Hepatocyte (in vitro differentiated cells): ENCODE results near the gene NR2E1.

Experiments used
- EZH2 ChIP-seq: fragments of 200-600 bp; sonication (generic); IDR thresholded peaks from 2 replicates; pipeline ENCODE4 v1.6.1; 2016; ENCODE audit warnings: antibody characterized with exemption, mild to moderate bottlenecking, borderline replicate concordance
- TF ChIP-seq, protein P1 (sequence below): fragments of 200-600 bp; sonication (generic); IDR thresholded peaks from 2 replicates; pipeline ENCODE4 v1.5.1; 2016; ENCODE audit warnings: antibody characterized with exemption, mild to moderate bottlenecking; ENCODE audit not compliant: poor library complexity

DNA sequence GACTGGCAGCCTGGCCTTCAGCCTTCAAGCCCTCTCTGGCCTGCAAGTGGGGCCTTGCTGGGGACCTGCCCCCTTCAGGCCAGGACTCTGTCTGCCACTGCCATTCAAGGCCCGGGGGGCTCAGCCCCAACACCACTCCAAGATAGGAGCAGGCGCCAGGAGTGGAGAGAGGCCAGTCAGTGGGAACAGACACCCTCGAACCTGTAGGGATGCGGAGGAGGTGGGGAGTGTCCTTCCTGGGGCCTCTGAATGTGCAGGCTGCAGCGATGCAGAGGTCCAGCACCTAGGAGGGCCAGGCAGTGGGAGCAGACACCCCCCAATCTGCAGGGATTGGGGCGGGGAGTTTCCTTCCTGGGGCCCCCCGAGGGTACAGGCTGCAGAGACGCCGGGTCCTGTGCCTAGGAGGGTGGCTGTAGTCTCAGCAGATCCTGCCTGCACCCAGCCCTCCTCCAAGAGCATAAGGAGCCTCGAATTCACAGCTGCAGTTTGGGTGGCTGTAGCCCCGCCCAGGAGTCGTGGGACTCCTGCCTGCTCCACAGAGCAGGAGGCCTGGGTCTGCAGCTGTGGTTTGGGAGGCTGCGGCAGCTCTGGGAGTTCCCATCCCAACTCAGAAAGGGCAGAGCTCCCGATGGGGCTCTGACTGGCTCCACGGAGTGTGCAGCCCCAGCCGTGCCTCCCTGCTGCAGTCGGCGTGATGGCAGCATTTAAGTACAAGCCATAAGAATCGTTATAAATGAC is 33.1 kb downstream of the NR2E1 start:
- no peak for TF ChIP-seq EZH2
- TF ChIP-seq, protein P1, sequence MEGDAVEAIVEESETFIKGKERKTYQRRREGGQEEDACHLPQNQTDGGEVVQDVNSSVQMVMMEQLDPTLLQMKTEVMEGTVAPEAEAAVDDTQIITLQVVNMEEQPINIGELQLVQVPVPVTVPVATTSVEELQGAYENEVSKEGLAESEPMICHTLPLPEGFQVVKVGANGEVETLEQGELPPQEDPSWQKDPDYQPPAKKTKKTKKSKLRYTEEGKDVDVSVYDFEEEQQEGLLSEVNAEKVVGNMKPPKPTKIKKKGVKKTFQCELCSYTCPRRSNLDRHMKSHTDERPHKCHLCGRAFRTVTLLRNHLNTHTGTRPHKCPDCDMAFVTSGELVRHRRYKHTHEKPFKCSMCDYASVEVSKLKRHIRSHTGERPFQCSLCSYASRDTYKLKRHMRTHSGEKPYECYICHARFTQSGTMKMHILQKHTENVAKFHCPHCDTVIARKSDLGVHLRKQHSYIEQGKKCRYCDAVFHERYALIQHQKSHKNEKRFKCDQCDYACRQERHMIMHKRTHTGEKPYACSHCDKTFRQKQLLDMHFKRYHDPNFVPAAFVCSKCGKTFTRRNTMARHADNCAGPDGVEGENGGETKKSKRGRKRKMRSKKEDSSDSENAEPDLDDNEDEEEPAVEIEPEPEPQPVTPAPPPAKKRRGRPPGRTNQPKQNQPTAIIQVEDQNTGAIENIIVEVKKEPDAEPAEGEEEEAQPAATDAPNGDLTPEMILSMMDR: no peak
